Measurements from ENCODE around the gene NELFCD. TPM values are rescaled to one million over a fixed set of nuclear protein-coding genes. Genes with fewer than 3 reads are reported as not detected.

The NELFCD gene
- total and polyA plus RNA-seq, 9 of the 15 experiments (the other 6 are each of a cell fraction or from before 2014, with no cell fraction given) = 11.7 to 163 (median 96.5) TPM

GRCh38 chr20:59042151-59042795, 61.2 kb downstream of the NELFCD start, which contains the start of gene PRELID3B (continued):
- TF ChIP-seq RNF219 (CRISPR knock-in tag; IDR thresholded peaks at IDR 0.05) (no peak), COPS2 (conservative IDR thresholded peaks at IDR 0.05) (no peak), FOSL1 (tag; conservative IDR thresholded peaks at IDR 0.05) (no peak), PRDM10 (IDR thresholded peaks at IDR 0.05; ENCODE audit: partially characterized antibody) (no peak), IRF2 (CRISPR knock-in tag; IDR thresholded peaks at IDR 0.05) (no peak), ZNF507 (tag; conservative IDR thresholded peaks at IDR 0.05) (no peak), ZNF717 (CRISPR knock-in tag; IDR thresholded peaks at IDR 0.05) (no peak), CHCHD3 (CRISPR knock-in tag; IDR thresholded peaks at IDR 0.05) (no peak), JUN (IDR thresholded peaks at IDR 0.05; ENCODE audit: borderline replicate concordance, low read depth, low read length) (no peak; the same call in 1 of the 2 replicates), JUN (CRISPR knock-in tag; IDR thresholded peaks at IDR 0.05; ENCODE audit: borderline replicate concordance) (peak; percentile 83; the same call in 1 of the 2 replicates), PHF8 (IDR thresholded peaks at IDR 0.05; ENCODE audit: borderline replicate concordance, low read length) (peak; percentile 80), POLR2AphosphoS2 (IDR thresholded peaks at IDR 0.05; ENCODE audit: low read length) (no peak), ZNF121 (CRISPR knock-in tag; conservative IDR thresholded peaks at IDR 0.05) (no peak; the same call in 1 of the 2 replicates), PHB (CRISPR knock-in tag; IDR thresholded peaks at IDR 0.05) (no peak), PBX2 (CRISPR knock-in tag; IDR thresholded peaks at IDR 0.05; ENCODE audit: low read depth) (no peak), PBX2 (tag; conservative IDR thresholded peaks at IDR 0.05; ENCODE audit: low read depth) (no peak), SLC30A9 (CRISPR knock-in tag; IDR thresholded peaks at IDR 0.05) (no peak), NUFIP1 (IDR thresholded peaks at IDR 0.05; ENCODE audit: partially characterized antibody) (no peak)
